Suprapubic skin (tissue), 3 donors: Measurements from ENCODE around the gene ENTPD7.

ENCODE experiments used
- CTCF ChIP-seq, 2 donors: fragments of 200-600 bp in 1 of 2; fragments of 450-650 bp in 1 of 2; sonication (generic) in 1 of 2; IDR thresholded peaks; one replicate each; pipeline ENCODE4 v1.5.1; 2016 to 2019; ENCODE audit warnings: antibody characterized with exemption in 2 of 2, mild to moderate bottlenecking in 1 of 2, moderate library complexity in 1 of 2
- POLR2A ChIP-seq, 2 donors: fragments of 450-650 bp; IDR thresholded peaks; one replicate each; pipeline ENCODE4 v1.6.1; 2017; ENCODE audit warnings: antibody characterized with exemption in 2 of 2, mild to moderate bottlenecking in 2 of 2, moderate library complexity in 2 of 2

DNA sequence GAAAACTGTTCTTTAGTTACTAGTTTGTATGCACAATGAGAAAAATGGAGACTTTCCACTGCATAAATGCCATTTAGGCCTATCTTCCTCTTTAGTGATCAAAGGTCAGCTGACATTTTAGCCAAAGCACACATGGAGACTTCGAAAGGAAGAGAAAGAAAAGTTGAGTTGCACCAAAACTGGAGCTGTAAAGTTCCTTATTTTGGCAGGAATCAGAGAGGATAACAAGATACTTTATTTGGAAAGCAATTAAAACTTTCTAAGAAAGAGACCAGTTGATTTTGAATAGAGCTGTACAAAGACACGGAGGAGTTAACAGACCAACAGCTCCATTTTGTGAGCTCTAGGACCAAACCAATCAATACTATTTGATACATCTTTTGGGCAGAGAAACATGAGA lies 14.2 kb downstream of the ENTPD7 start:
- no peak for TF ChIP-seq POLR2A (IDR thresholded peaks at IDR 0.05)
- TF ChIP-seq CTCF (IDR thresholded peaks at IDR 0.05), result no peak
